IMR-90 (cell line): Measurements from ENCODE around the gene TRPM3. TPM values are rescaled to one million over a fixed set of nuclear protein-coding genes. Genes with fewer than 3 reads are reported as not detected.
"Not testable (repeated sequence)": the region's sequence is repeated elsewhere in the genome, so short reads cannot be mapped to it uniquely, and the experiment has no call there.

Source experiments
- ATAC-seq: fragments of 200-7000 bp; cut with Tn5 transposase; 2 replicates; pipeline ENCODE4 v1.9.1; 2020; ENCODE audit warnings: low read depth, mild to moderate bottlenecking, moderate library complexity
- BruUV-seq: library from RNA; stranded (reverse); fragments of 400-500 nt; replicated peaks from 2 replicates; lab custom pipeline; 2021; lab: Mats Ljungman, UMichigan
- CTCF ChIA-PET: fragments of 300-600 bp; formaldehyde crosslinking; extraction: SDS; loops from one replicate; lab custom pipeline; 2021; ENCODE audit warnings: antibody characterized with exemption; lab: Yijun Ruan, JAX
- POLR2A ChIA-PET: fragments of 300-600 bp; sonication (Branson Sonifier 250); formaldehyde crosslinking; loops from one replicate; lab custom pipeline; 2022; ENCODE audit warnings: antibody characterized with exemption; ENCODE audit not compliant: unreplicated experiment; lab: Charles Lee
- DNase-seq: peaks from one replicate; pipeline ENCODE4 v3.0.0; 2013
- H2AFZ ChIP-seq: replicated peaks from 2 replicates; pipeline ENCODE3; 2013; ENCODE audit warnings: low read length, mild to moderate bottlenecking; ENCODE audit not compliant: poor library complexity
- H2AK5ac ChIP-seq: 2 replicates; pipeline ENCODE4 v1.6.1; 2013; ENCODE audit warnings: low read depth, low read length, inconsistent platforms
- H2AK9ac ChIP-seq: replicated peaks from 2 replicates; pipeline ENCODE3; 2013; ENCODE audit warnings: mild to moderate bottlenecking, low read depth, low read length, moderate library complexity; ENCODE audit not compliant: poor library complexity
- H2BK120ac ChIP-seq: 2 replicates; pipeline ENCODE4 v1.6.1; 2013; ENCODE audit warnings: low read depth, low read length, inconsistent platforms
- H2BK15ac ChIP-seq: 3 replicates; pipeline ENCODE4 v1.6.1; 2013; ENCODE audit warnings: low read depth, low read length, inconsistent platforms
- H2BK20ac ChIP-seq: 2 replicates; pipeline ENCODE4 v1.6.1; 2013; ENCODE audit warnings: low read depth, mild to moderate bottlenecking, inconsistent platforms, low read length, moderate library complexity
- H2BK5ac ChIP-seq: 2 replicates; pipeline ENCODE4 v1.6.1; 2013; ENCODE audit warnings: mild to moderate bottlenecking, low read depth, low read length, inconsistent platforms; ENCODE audit not compliant: poor library complexity, severe bottlenecking
- H3K14ac ChIP-seq: replicated peaks from 2 replicates; pipeline ENCODE4 v1.6.1; 2013; ENCODE audit warnings: low read depth, low read length, inconsistent platforms
- H3K18ac ChIP-seq: 2 replicates; pipeline ENCODE4 v1.6.1; 2013; ENCODE audit warnings: low read depth, low read length, control low read depth
- H3K23ac ChIP-seq: 2 replicates; pipeline ENCODE4 v1.6.1; 2013; ENCODE audit warnings: low read depth, low read length, inconsistent platforms
- H3K27ac ChIP-seq: 2 replicates; pipeline ENCODE4 v1.5.1; 2013; ENCODE audit warnings: mild to moderate bottlenecking, control low read depth, low read length; ENCODE audit not compliant: insufficient read depth
- H3K27me3 ChIP-seq: 2 replicates; pipeline ENCODE4 v1.6.1; 2013; ENCODE audit warnings: low read length; ENCODE audit not compliant: control insufficient read depth, insufficient read depth
- H3K36me3 ChIP-seq: 2 replicates; pipeline ENCODE4 v1.6.1; 2013; ENCODE audit warnings: low read length, mixed read lengths; ENCODE audit not compliant: control insufficient read depth, insufficient read depth
- H3K4ac ChIP-seq: 2 replicates; pipeline ENCODE4 v1.6.1; 2013; ENCODE audit warnings: low read depth, low read length, inconsistent platforms
- H3K4me1 ChIP-seq: 2 replicates; pipeline ENCODE4 v1.6.1; 2013; ENCODE audit warnings: low read length, mixed read lengths; ENCODE audit not compliant: control insufficient read depth, insufficient read depth
- H3K4me2 ChIP-seq: 2 replicates; pipeline ENCODE4 v1.6.1; 2013; ENCODE audit warnings: low read depth, mild to moderate bottlenecking, control low read depth, low read length, moderate library complexity
- H3K4me3 ChIP-seq: 2 replicates; pipeline ENCODE4 v1.5.1; 2013; ENCODE audit warnings: low read depth, mild to moderate bottlenecking, control low read depth, low read length, moderate library complexity; ENCODE audit not compliant: insufficient read depth
- H3K56ac ChIP-seq: 2 replicates; pipeline ENCODE4 v1.6.1; 2013; ENCODE audit warnings: low read length, inconsistent platforms; ENCODE audit not compliant: insufficient read depth; ENCODE audit errors: extremely low read depth
- H3K79me1 ChIP-seq, 2 experiments: 2 replicates each; pipeline ENCODE4 v1.6.1; 2013; ENCODE audit warnings: low read length in 2 of 2, inconsistent platforms in 1 of 2, low read depth in 1 of 2
- H3K9ac ChIP-seq: 2 replicates; pipeline ENCODE4 v1.6.1; 2013; ENCODE audit warnings: low read depth, low read length, control low read depth
- H3K9me1 ChIP-seq: 2 replicates; pipeline ENCODE4 v1.6.1; 2013; ENCODE audit warnings: low read length, inconsistent platforms; ENCODE audit not compliant: insufficient read depth
- H3K9me3 ChIP-seq: 2 replicates; pipeline ENCODE4 v1.6.1; 2013; ENCODE audit warnings: low read length; ENCODE audit not compliant: control insufficient read depth, insufficient read depth
- H4K20me1 ChIP-seq: 2 replicates; pipeline ENCODE4 v1.6.1; 2013; ENCODE audit warnings: low read length, inconsistent platforms; ENCODE audit not compliant: insufficient read depth
- H4K5ac ChIP-seq: 2 replicates; pipeline ENCODE4 v1.6.1; 2013; ENCODE audit warnings: mild to moderate bottlenecking, low read depth, low read length, control low read depth
- H4K8ac ChIP-seq, 2 experiments: 2 replicates each; pipeline ENCODE4 v1.6.1; 2013; ENCODE audit warnings: low read depth in 2 of 2, low read length in 2 of 2, control low read depth in 1 of 2, inconsistent platforms in 1 of 2
- H4K91ac ChIP-seq: 2 replicates; pipeline ENCODE4 v1.6.1; 2013; ENCODE audit warnings: low read depth, low read length, inconsistent platforms; ENCODE audit not compliant: insufficient read depth
- WGBS, 2 experiments: methylation state at CpG; one replicate each; pipeline versions ENCODE4 v1.1.5 to v1.1.7; 2013; ENCODE audit warnings: missing lambda C conversion rate in 2 of 2; ENCODE audit not compliant: insufficient read length in 1 of 2; ENCODE audit errors: extremely low coverage in 2 of 2; 5-methylcytosine and 5-hydroxymethylcytosine counted together
- dilution Hi-C: fragments of 300-500 bp; cut with HindIII; formaldehyde crosslinking; loops from one replicate; pipeline ENCODE4 v1.14.3; 2018; ENCODE audit warnings: low sequenced_read_pairs; ENCODE audit not compliant: unreplicated experiment
- in situ Hi-C: fragments of 300-500 bp; cut with MboI; formaldehyde crosslinking; loops from 3 replicates; pipeline ENCODE4 v1.14.3; 2019; ENCODE audit warnings: low sequenced_read_pairs, inconsistent platforms, mixed read lengths
- intact Hi-C: fragments of 100-400 bp; cut with micrococcal nuclease; formaldehyde crosslinking; loops from 2 replicates; pipeline ENCODE4 v1.10.0; 2022
- polyA plus RNA-seq, 3 experiments: library from polyadenylated mRNA; depleted of rRNA; stranded (reverse); fragments of >200 nt; gene quantifications; 2 replicates each; pipeline ENCODE4 v1.2.3, GENCODE V29; 2012; ENCODE audit warnings: low replicate concordance in 1 of 3
- total RNA-seq: library from RNA; depleted of rRNA; stranded (reverse); fragments of >200 nt; gene quantifications from 2 replicates; pipeline ENCODE4 v1.2.3, GENCODE V29; 2012

TRPM3 gene
- total and polyA plus RNA-seq, 2 of the 4 experiments (the other 2 are of a cell fraction) = not detected

DNA sequence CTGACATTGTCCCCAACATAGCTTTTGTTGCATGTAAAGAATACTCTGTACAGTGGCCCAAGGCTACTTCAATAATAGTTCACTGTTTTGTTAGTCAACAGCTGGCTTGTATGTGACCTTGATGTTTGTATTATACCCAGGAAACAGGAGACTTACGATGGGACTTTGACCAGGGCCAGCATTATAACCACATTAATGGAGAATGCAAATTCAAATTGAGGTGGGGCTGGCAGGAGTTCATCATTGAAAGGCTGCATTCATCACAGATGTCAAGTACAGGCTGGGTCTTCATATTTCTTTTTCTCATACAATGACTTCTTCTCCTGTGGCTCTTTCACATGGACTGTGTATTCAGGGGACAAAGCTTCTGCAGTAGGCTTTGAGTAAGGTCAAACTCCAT, 414.6 kb downstream of the TRPM3 start:
- H2BK5ac ChIP-seq, H3K56ac ChIP-seq, POLR2A ChIA-PET, in situ Hi-C loops, H2AK9ac ChIP-seq, CTCF ChIA-PET, H4K8ac ChIP-seq, H3K4me1 ChIP-seq, H3K18ac ChIP-seq, H4K91ac ChIP-seq, ATAC-seq, H3K27me3 ChIP-seq, intact Hi-C loops, H3K9ac ChIP-seq, H2BK15ac ChIP-seq, H4K20me1 ChIP-seq, H3K14ac ChIP-seq, H3K9me3 ChIP-seq, H2BK20ac ChIP-seq, H3K4ac ChIP-seq, BruUV-seq, H2AFZ ChIP-seq, H2BK120ac ChIP-seq, H3K36me3 ChIP-seq, H3K23ac ChIP-seq, H3K27ac ChIP-seq, H3K4me3 ChIP-seq, H4K5ac ChIP-seq, H3K79me1 ChIP-seq, DNase-seq, H2AK5ac ChIP-seq, dilution Hi-C loops, H3K4me2 ChIP-seq, H3K9me1 ChIP-seq: not testable (repeated sequence)
- WGBS, 2 experiments = no CpG with 5 or more reads among the region's 1 CpG
